Esophagus squamous epithelium (tissue), 4 donors: ENCODE results near the gene RSL1D1.

Experiments used
- CTCF ChIP-seq, 6 experiments: fragments of 450-650 bp in 4 of 6; fragments of 200-600 bp in 2 of 6; sonication (generic) in 2 of 6; IDR thresholded peaks; one replicate each; pipeline ENCODE4 v1.5.1; 2016 to 2019; ENCODE audit warnings: antibody characterized with exemption in 6 of 6, mild to moderate bottlenecking in 4 of 6, moderate library complexity in 4 of 6
- POLR2A ChIP-seq, 4 donors: fragments of 450-650 bp; IDR thresholded peaks; one replicate each; pipeline ENCODE4 v1.6.1; 2017; ENCODE audit warnings: antibody characterized with exemption in 4 of 4, mild to moderate bottlenecking in 4 of 4, moderate library complexity in 3 of 4

GRCh38 chr16:11862489-11862888 is 11.1 kb upstream of the RSL1D1 start:
- TF ChIP-seq CTCF (IDR thresholded peaks at IDR 0.05) (no peak), POLR2A (IDR thresholded peaks at IDR 0.05) (no peak)
